Panc1 (cell line): ENCODE data around the gene KRTAP10-10. TPM values are rescaled to one million over a fixed set of nuclear protein-coding genes. Genes with fewer than 3 reads are reported as not detected.
"Not testable (repeated sequence)": the region's sequence is repeated elsewhere in the genome, so short reads cannot be mapped to it uniquely, and the experiment has no call there.

Experiments used
- ATAC-seq: fragments of 200-7000 bp; cut with Tn5 transposase; 2 replicates; pipeline ENCODE4 v1.9.1; 2020; ENCODE audit warnings: mild to moderate bottlenecking, moderate library complexity
- BruUV-seq: library from RNA; stranded (reverse); fragments of 400-500 nt; replicated peaks from 2 replicates; lab custom pipeline; 2021; lab: Mats Ljungman, UMichigan
- CTCF ChIA-PET: fragments of 300-600 bp; sonication (Branson Sonifier 250); formaldehyde crosslinking; loops from one replicate; lab custom pipeline; 2022; ENCODE audit warnings: antibody characterized with exemption; lab: Charles Lee
- POLR2A ChIA-PET: fragments of 300-600 bp; sonication (Branson Sonifier 250); formaldehyde crosslinking; loops from one replicate; lab custom pipeline; 2022; ENCODE audit warnings: antibody characterized with exemption; lab: Charles Lee
- DNase-seq: peaks from one replicate; pipeline ENCODE4 v3.0.0-alpha.2; 2010; ENCODE audit warnings: low read depth, low spot score
- H3K27ac ChIP-seq: 2 replicates; pipeline ENCODE4 v1.5.1; 2011; ENCODE audit warnings: mild to moderate bottlenecking, low read length, inconsistent platforms
- H3K27me3 ChIP-seq: fragments of 200-500 bp; sonication (Bioruptor generic); 2 replicates; pipeline ENCODE4 v1.6.0; 2014; ENCODE audit warnings: low read length, inconsistent platforms; ENCODE audit not compliant: control insufficient read depth, insufficient read depth
- H3K36me3 ChIP-seq: fragments of 200-500 bp; sonication (Bioruptor generic); 2 replicates; pipeline ENCODE4 v1.5.1; 2014; ENCODE audit warnings: inconsistent platforms, mild to moderate bottlenecking, low read length, moderate library complexity; ENCODE audit not compliant: control insufficient read depth, insufficient read depth
- H3K4me1 ChIP-seq: 2 replicates; pipeline ENCODE4 v1.5.1; 2011; ENCODE audit warnings: inconsistent platforms, mild to moderate bottlenecking, low read length, moderate library complexity; ENCODE audit not compliant: control insufficient read depth, insufficient read depth
- H3K4me3 ChIP-seq, 2 experiments: 2 replicates each; pipeline ENCODE4 v1.5.1; 2011 to 2012; ENCODE audit warnings: low read depth in 2 of 2, low read length in 2 of 2, mild to moderate bottlenecking in 2 of 2, inconsistent platforms in 1 of 2, moderate library complexity in 1 of 2
- H3K9me3 ChIP-seq: fragments of 200-500 bp; sonication (Bioruptor generic); 2 replicates; pipeline ENCODE4 v1.5.1; 2014; ENCODE audit warnings: low read depth, mild to moderate bottlenecking, inconsistent platforms, low read length, moderate library complexity; ENCODE audit not compliant: control insufficient read depth, insufficient read depth
- POLR2AphosphoS5 ChIP-seq: IDR thresholded peaks from 2 replicates; pipeline ENCODE4 v1.6.1; 2012; ENCODE audit warnings: mild to moderate bottlenecking, low read depth, low read length, moderate library complexity
- SIN3A ChIP-seq: IDR thresholded peaks from 2 replicates; pipeline ENCODE4 v1.6.1; 2012; ENCODE audit warnings: low read depth, mild to moderate bottlenecking, low read length, moderate library complexity, borderline replicate concordance; ENCODE audit not compliant: insufficient read depth
- TCF7L2 ChIP-seq: IDR thresholded peaks from 2 replicates; pipeline ENCODE4 v1.6.1; 2011; ENCODE audit warnings: mild to moderate bottlenecking, low read depth, low read length, inconsistent platforms
- in situ Hi-C: cut with HindIII; loops from 2 replicates; pipeline ENCODE4 v1.10.0; 2016; ENCODE audit warnings: low sequenced_read_pairs, low pct_unique_long_range_greater_than_20kb
- intact Hi-C: fragments of 100-400 bp; cut with micrococcal nuclease; formaldehyde crosslinking; loops from one replicate; pipeline ENCODE4 v1.10.0; 2022; ENCODE audit not compliant: unreplicated experiment
- total RNA-seq: library from RNA; stranded (reverse); gene quantifications from one replicate; pipeline ENCODE4 v1.2.1, GENCODE V29; 2021; ENCODE audit not compliant: unreplicated experiment
- TF ChIP-seq, protein P1 (sequence below), 2 experiments: IDR thresholded peaks; 2 replicates each; pipeline ENCODE4 v1.6.1; 2011 to 2012; ENCODE audit warnings: low read depth in 2 of 2, control low read depth in 1 of 2, low read length in 1 of 2, mild to moderate bottlenecking in 1 of 2, moderate library complexity in 1 of 2; ENCODE audit not compliant: insufficient read depth in 1 of 2
- TF ChIP-seq, protein P2 (sequence below): fragments of 450-650 bp; IDR thresholded peaks from 2 replicates; pipeline ENCODE4 v1.5.1; 2017; ENCODE audit warnings: mild to moderate bottlenecking

The KRTAP10-10 gene
- total RNA-seq, 1 experiment from 2014 or later, result not detected

DNA sequence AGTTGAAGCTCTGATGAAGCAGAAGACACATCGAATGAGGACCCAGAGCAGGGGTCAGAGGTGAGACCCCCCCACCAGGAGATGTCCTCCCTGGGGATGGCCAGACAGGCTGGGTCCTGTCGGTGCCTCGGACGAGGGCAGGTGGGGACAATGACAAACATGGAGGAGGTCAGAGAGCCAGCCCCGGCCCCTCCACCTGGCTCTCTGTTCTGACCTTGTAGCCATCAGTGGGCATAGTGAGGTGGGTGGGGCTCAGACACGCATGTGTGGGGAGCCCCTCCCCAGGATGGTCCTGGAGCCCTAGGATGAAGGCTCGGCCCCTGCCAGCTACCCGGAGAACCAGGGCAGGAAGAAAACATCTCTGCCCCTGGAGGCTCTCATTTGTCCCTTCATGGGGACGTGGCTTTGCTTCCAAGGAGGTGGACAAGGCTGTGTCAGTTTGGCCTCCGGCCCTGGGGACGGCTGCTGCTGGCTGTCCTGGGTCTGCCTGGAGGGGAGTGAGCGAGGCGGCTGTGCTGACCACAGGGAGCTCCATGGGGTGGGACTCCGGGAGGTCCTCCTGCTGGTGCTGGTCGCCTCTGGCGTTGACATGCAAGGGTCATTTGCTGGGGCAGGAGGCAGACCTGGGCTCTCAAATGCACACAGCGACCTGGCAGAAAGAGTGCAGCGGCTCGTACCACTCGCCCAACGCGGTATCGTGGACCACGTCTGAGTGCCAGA is 47.4 kb upstream of the KRTAP10-10 start:
- Histone ChIP-seq H3K27ac (no peak overlapping the region), H3K9me3 (no peaks in the 10 kb centered on the region), H3K27me3 (no peaks in the 10 kb centered on the region; the same call in none of the 2 replicates), H3K4me3 (no peak overlapping the region), H3K4me1 (no peaks in the 10 kb centered on the region), H3K36me3 (no peaks in the 10 kb centered on the region)
- ATAC-seq, result peak; percentile 23; the same call in 1 of the 2 replicates
- ChIA-PET CTCF (no interaction called here), POLR2A (no interaction called here)
- no TSS peak for BruUV-seq
- intact Hi-C loops (no loop called here), in situ Hi-C loops (no loop called here)
- TF ChIP-seq SIN3A (no peak), POLR2AphosphoS5 (no peak), TCF7L2 (no peak)
- TF ChIP-seq, protein P1, sequence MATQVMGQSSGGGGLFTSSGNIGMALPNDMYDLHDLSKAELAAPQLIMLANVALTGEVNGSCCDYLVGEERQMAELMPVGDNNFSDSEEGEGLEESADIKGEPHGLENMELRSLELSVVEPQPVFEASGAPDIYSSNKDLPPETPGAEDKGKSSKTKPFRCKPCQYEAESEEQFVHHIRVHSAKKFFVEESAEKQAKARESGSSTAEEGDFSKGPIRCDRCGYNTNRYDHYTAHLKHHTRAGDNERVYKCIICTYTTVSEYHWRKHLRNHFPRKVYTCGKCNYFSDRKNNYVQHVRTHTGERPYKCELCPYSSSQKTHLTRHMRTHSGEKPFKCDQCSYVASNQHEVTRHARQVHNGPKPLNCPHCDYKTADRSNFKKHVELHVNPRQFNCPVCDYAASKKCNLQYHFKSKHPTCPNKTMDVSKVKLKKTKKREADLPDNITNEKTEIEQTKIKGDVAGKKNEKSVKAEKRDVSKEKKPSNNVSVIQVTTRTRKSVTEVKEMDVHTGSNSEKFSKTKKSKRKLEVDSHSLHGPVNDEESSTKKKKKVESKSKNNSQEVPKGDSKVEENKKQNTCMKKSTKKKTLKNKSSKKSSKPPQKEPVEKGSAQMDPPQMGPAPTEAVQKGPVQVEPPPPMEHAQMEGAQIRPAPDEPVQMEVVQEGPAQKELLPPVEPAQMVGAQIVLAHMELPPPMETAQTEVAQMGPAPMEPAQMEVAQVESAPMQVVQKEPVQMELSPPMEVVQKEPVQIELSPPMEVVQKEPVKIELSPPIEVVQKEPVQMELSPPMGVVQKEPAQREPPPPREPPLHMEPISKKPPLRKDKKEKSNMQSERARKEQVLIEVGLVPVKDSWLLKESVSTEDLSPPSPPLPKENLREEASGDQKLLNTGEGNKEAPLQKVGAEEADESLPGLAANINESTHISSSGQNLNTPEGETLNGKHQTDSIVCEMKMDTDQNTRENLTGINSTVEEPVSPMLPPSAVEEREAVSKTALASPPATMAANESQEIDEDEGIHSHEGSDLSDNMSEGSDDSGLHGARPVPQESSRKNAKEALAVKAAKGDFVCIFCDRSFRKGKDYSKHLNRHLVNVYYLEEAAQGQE (IDR thresholded peaks at IDR 0.05; ENCODE audit: insufficient read depth in 1 of 2, low read depth in 2 of 2, low read length in 1 of 2), result no peak
- TF ChIP-seq, protein P2, sequence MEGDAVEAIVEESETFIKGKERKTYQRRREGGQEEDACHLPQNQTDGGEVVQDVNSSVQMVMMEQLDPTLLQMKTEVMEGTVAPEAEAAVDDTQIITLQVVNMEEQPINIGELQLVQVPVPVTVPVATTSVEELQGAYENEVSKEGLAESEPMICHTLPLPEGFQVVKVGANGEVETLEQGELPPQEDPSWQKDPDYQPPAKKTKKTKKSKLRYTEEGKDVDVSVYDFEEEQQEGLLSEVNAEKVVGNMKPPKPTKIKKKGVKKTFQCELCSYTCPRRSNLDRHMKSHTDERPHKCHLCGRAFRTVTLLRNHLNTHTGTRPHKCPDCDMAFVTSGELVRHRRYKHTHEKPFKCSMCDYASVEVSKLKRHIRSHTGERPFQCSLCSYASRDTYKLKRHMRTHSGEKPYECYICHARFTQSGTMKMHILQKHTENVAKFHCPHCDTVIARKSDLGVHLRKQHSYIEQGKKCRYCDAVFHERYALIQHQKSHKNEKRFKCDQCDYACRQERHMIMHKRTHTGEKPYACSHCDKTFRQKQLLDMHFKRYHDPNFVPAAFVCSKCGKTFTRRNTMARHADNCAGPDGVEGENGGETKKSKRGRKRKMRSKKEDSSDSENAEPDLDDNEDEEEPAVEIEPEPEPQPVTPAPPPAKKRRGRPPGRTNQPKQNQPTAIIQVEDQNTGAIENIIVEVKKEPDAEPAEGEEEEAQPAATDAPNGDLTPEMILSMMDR, result no peak
- no peak for DNase-seq

DNA sequence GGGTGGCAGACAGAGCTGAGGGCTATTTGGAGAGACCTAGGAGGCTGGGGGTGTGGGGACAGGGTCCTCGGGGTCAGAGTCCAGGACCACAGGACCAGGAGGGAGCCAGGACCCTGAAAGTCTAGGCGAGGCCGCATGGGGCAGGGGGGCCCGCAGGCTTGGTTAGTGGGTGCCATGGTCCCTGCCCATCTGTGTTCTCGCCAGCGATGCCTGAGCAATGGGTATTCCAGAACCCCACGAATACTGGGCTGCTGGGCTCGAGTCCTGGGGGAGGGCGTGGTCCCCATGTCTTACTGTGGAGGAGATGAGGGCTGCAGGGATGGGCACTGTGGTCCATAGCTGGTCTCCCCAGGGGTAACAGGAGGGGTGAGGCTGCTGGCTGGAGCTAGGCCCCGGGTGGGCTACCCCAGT is 46.8 kb upstream of the KRTAP10-10 start:
- no peak for DNase-seq
- no peaks in the 10 kb centered on the region for H3K27me3 ChIP-seq
- TF ChIP-seq POLR2AphosphoS5, result no peak
- TF ChIP-seq SIN3A, result no peak
- TF ChIP-seq, protein P1 (IDR thresholded peaks at IDR 0.05; ENCODE audit: insufficient read depth in 1 of 2, low read depth in 2 of 2, low read length in 1 of 2), result no peak
- TF ChIP-seq TCF7L2, result no peak
- TF ChIP-seq, protein P2, result no peak
- no TSS peak for BruUV-seq
- no peaks in the 10 kb centered on the region for H3K9me3 ChIP-seq
- POLR2A ChIA-PET, result no interaction called here
- in situ Hi-C loops (no loop called here), intact Hi-C loops (no loop called here)
- CTCF ChIA-PET, result no interaction called here
- no peaks in the 10 kb centered on the region for H3K4me1 ChIP-seq
- ATAC-seq, result no peak
- H3K27ac ChIP-seq, result no peak overlapping the region
- H3K36me3 ChIP-seq, result no peaks in the 10 kb centered on the region
- H3K4me3 ChIP-seq, result no peak overlapping the region

GRCh38 chr21:44590897-44591800 is 46.0 kb upstream of the KRTAP10-10 start:
- H3K4me3 ChIP-seq, in situ Hi-C loops, DNase-seq, CTCF ChIA-PET, H3K36me3 ChIP-seq, BruUV-seq, H3K4me1 ChIP-seq, POLR2A ChIA-PET, intact Hi-C loops, H3K27ac ChIP-seq, H3K27me3 ChIP-seq, H3K9me3 ChIP-seq: not testable (repeated sequence)
- peak; percentile 57; the same call in 1 of the 2 replicates for ATAC-seq
